Lower leg skin (tissue), 4 donors: Measurements from ENCODE around the gene OSCP1. TPM values are rescaled to one million over a fixed set of nuclear protein-coding genes. Genes with fewer than 3 reads are reported as not detected.

ENCODE experiments used
- DNase-seq, 2 donors: peaks; one replicate each; pipeline ENCODE4 v3.0.0-alpha.2; 2019; ENCODE audit warnings: low spot score in 2 of 2
- H3K4me3 ChIP-seq: fragments of 200-600 bp; sonication (generic); 2 replicates; pipeline ENCODE4 v1.5.1; 2017; ENCODE audit warnings: mild to moderate bottlenecking, low read depth; ENCODE audit not compliant: poor library complexity, severe bottlenecking
- POLR2A ChIP-seq, 2 donors: fragments of 450-650 bp; IDR thresholded peaks; one replicate each; pipeline ENCODE4 v1.6.1; 2016 to 2017; ENCODE audit warnings: antibody characterized with exemption in 2 of 2, mild to moderate bottlenecking in 1 of 2, moderate library complexity in 1 of 2
- WGBS, 2 donors: methylation state at CpG; one replicate each; pipeline ENCODE4 v1.1.5; 2018; 5-methylcytosine and 5-hydroxymethylcytosine counted together
- intact Hi-C: fragments of 100-400 bp; cut with DNase I; formaldehyde crosslinking; loops from one replicate; pipeline ENCODE4 v1.15.0; 2023; ENCODE audit warnings: low total_unique reads
- total RNA-seq, 4 donors: library from RNA; depleted of rRNA; stranded (reverse); fragments of >200 nt; gene quantifications; one replicate each; pipeline ENCODE4 v1.1.0, GENCODE V29; 2016
- TF ChIP-seq, protein P1 (sequence below), 3 donors: fragments of 450-650 bp; IDR thresholded peaks; one replicate each; pipeline ENCODE4 v1.5.1; 2016; ENCODE audit warnings: antibody characterized with exemption in 3 of 3, mild to moderate bottlenecking in 3 of 3, moderate library complexity in 2 of 3

Gene OSCP1
- total RNA-seq, 4 donors from 2014 or later, result 4.0 to 8.5 (median 4.8) TPM

DNA sequence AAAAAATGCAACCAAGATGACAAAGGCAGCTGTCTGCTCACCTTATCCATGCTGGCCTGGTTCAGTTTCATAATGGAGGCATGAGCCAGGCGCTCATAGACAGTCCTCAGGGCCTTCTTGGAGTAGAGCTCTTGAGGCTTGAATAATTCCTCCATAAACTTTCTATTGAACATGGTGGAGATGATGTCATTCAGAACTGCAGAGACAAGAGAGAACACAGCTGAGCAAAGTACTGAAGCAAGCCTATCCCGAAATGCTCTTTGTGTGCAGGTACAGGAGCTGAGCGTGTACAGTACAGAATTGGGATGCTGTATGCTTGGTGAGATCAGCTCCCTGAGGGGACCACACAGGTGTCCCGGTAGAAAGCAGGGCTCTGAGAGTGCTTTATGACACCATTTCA lies 11.5 kb downstream of the OSCP1 start:
- no peak for DNase-seq
- WGBS, 2 donors, result 89 to 95% methylated on average over 4 of the region's 4 CpGs
- TF ChIP-seq, protein P1, sequence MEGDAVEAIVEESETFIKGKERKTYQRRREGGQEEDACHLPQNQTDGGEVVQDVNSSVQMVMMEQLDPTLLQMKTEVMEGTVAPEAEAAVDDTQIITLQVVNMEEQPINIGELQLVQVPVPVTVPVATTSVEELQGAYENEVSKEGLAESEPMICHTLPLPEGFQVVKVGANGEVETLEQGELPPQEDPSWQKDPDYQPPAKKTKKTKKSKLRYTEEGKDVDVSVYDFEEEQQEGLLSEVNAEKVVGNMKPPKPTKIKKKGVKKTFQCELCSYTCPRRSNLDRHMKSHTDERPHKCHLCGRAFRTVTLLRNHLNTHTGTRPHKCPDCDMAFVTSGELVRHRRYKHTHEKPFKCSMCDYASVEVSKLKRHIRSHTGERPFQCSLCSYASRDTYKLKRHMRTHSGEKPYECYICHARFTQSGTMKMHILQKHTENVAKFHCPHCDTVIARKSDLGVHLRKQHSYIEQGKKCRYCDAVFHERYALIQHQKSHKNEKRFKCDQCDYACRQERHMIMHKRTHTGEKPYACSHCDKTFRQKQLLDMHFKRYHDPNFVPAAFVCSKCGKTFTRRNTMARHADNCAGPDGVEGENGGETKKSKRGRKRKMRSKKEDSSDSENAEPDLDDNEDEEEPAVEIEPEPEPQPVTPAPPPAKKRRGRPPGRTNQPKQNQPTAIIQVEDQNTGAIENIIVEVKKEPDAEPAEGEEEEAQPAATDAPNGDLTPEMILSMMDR (IDR thresholded peaks at IDR 0.05), result no peak
- TF ChIP-seq POLR2A (IDR thresholded peaks at IDR 0.05), result no peak
- H3K4me3 ChIP-seq, result no peak overlapping the region
- intact Hi-C loops, result no loop called here

DNA sequence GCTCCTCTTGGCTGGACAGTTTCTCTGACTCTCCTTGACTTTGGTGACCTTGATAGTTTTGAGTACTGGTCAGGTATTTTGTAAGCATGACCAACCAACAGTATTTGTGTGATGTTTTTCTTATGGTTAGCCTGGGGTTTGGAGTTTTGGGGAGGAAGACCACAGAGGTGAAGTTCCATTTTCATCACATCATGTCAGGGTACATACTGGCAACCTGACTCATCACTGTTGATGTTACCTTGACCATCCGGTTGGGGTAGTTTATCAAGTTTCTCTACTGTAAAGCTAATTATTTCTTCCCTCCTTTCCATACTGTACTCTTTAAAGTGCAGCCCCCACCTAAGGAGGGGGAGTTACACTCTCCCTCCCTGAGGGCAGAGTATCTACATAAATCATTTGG lies 13.4 kb downstream of the OSCP1 start:
- TF ChIP-seq POLR2A (IDR thresholded peaks at IDR 0.05), result no peak
- TF ChIP-seq, protein P1 (IDR thresholded peaks at IDR 0.05), result no peak
- DNase-seq, result no peak
- intact Hi-C loops, result no loop called here
- WGBS, 2 donors, result 57 to 58% methylated on average over 1 of the region's 1 CpG
- H3K4me3 ChIP-seq, result no peak overlapping the region

DNA sequence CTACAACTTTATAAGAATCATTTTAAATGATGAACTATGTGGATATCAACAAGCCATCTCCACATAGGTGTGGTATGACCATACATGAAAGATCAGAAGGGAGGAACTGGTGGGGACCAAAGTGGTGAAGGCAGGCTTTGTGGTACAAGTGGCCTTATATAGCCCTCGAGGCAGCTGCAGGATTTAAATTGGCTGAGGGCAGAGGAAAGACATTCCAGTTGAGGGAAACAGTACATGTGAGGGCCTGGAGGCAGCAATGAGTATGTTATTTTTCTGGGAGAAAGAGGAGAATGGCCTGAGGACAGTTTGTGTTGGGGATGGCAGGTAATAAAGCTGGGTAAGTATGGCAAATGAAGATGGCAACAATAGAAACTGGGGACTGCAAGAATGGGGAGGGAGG lies 17.1 kb downstream of the OSCP1 start:
- no peak overlapping the region for H3K4me3 ChIP-seq
- DNase-seq, result no peak
- WGBS, 2 donors, result 28 to 35% methylated on average over 1 of the region's 1 CpG
- TF ChIP-seq, protein P1 (IDR thresholded peaks at IDR 0.05), result no peak
- TF ChIP-seq POLR2A (IDR thresholded peaks at IDR 0.05), result no peak
- intact Hi-C loops, result no loop called here

DNA sequence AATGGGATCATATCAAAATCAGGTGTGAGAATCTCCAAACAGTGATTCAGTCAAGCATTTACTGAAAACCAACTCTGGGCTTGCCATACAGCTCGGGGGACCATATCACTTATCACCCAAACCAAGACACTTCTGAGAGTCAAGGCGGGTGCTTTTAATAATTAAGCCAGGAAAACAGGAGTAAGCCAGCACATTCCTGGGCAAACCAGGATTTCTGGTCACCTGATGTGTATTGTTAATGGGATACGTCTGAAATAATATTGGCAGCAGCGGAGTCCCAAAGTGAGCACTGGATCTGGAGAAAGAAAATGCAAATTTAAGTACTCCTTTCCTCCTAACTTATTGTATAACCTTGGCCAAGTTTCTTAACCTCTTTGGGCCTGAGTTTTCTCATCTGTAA lies 17.6 kb downstream of the OSCP1 start:
- no peak for DNase-seq
- intact Hi-C loops, result no loop called here
- WGBS, 2 donors, result 59 to 71% methylated on average over 4 of the region's 4 CpGs
- H3K4me3 ChIP-seq, result no peak overlapping the region
- TF ChIP-seq, protein P1 (IDR thresholded peaks at IDR 0.05), result no peak
- TF ChIP-seq POLR2A (IDR thresholded peaks at IDR 0.05), result no peak

DNA sequence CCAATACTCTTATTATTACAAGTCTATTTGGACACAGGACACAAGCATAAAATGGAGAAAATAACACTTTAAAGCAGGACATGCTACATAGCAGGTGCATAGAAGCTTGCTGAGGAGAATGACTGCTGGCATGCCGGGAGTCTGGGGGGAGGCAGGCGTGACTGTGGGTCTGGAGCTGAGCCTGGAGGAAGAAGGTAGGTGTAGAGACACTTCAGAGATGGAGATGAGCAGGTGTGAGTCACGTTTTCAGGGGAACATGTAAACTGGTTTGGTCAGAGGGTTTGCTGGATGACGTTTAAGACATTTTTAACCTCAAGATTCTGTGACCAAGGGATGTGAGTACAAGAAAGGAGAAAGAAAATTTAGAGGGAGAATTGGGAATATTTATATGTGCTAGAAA lies 24.5 kb downstream of the OSCP1 start:
- TF ChIP-seq POLR2A (IDR thresholded peaks at IDR 0.05), result no peak
- TF ChIP-seq, protein P1 (IDR thresholded peaks at IDR 0.05), result no peak
- intact Hi-C loops, result no loop called here
- WGBS, 2 donors, result 54 to 56% methylated on average over 4 of the region's 4 CpGs

DNA sequence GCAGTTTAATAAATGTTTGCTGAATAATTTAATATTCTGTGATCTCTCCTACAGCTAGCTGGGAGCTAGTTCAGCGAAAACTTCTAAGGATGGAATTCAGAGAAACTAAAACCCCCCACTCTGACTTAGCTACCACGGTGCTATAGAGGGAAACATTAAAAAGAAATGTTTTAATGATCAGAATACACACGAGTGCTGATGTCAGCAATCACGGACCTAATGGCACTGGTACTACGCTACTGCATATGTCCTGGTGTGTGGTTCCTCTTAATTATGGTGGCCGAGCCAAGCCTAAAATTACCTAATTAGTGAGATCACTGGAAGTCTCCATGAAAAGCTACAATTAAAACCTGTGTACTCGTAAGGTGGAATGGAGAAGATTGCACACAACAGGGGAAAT lies 28.6 kb downstream of the OSCP1 start:
- intact Hi-C loops, result loop anchor here (2.0 kb wide), 1 partner anchor 77 kb away; no protein-coding TSS in a partner anchor
- 86 to 90% methylated on average over 7 of the region's 7 CpGs for WGBS, 2 donors
- H3K4me3 ChIP-seq, result no peak overlapping the region
- no peak for DNase-seq
- TF ChIP-seq POLR2A (IDR thresholded peaks at IDR 0.05), result no peak
- TF ChIP-seq, protein P1 (IDR thresholded peaks at IDR 0.05), result no peak

More for the DNA sequence above, 24.5 kb downstream of the OSCP1 start:
- H3K4me3 ChIP-seq, result no peak overlapping the region
- no peak for DNase-seq
